ENCODE data around the gene SNAP29.
"Not testable (repeated sequence)": the region's sequence is repeated elsewhere in the genome, so short reads cannot be mapped to it uniquely, and the experiment has no call there.

SNAP29 gene

DNA sequence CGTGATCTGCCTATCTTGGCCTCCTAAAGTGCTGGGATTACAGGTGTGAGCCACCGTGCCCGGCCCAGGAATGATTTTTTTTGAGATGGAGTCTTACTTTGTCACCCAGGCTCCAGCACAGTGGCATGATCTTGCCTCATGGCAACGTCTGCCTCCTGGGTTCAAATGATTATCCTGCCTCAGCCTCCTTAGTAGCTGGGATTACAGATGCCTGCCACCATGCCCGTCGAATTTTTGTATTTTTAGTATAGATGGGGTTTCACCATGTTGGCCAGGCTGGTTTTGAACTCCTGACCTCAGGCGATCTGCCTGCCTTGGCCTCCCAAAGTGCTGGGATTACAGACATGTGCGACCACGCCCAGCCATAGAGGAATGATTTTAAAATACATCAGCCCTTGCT lies 76.2 kb downstream of the SNAP29 start:
- DNase-seq: not testable (repeated sequence)

DNA sequence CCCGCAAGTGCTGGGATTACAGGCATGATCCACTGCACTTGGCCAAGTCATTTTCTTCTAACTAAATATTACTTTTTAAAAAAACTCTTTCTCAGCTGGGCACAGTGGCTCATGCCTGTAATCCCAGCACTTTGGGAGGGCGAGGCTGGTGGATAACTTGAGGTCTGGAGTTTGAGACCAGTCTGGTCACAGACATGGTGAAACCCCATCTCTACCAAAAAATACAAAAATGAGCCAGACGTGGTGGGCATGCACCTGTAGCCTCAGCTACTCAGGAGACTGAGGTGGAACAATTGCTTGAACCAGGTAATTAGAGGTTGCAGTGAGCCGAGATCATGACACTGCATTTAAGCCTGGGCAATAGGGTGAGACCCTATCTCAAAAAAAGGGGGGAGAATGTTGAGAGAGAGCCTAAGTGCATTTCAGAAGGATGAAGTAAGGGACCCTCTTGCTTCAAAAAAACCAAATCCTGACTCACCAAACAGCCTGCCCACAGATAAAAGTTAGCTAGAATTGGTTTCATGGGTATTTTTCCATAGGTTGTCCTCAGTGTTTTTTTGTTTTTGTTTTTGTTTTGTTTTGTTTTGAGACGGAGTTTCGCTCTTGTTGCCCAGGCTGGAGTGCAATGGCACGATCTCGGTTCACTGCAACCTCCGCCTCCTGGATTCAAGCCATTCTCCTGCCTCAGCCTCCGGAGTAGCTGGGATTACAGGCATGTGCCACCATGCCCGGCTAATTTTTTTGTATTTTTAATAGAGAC lies 77.2 kb downstream of the SNAP29 start:
- not testable (repeated sequence) for DNase-seq

DNA sequence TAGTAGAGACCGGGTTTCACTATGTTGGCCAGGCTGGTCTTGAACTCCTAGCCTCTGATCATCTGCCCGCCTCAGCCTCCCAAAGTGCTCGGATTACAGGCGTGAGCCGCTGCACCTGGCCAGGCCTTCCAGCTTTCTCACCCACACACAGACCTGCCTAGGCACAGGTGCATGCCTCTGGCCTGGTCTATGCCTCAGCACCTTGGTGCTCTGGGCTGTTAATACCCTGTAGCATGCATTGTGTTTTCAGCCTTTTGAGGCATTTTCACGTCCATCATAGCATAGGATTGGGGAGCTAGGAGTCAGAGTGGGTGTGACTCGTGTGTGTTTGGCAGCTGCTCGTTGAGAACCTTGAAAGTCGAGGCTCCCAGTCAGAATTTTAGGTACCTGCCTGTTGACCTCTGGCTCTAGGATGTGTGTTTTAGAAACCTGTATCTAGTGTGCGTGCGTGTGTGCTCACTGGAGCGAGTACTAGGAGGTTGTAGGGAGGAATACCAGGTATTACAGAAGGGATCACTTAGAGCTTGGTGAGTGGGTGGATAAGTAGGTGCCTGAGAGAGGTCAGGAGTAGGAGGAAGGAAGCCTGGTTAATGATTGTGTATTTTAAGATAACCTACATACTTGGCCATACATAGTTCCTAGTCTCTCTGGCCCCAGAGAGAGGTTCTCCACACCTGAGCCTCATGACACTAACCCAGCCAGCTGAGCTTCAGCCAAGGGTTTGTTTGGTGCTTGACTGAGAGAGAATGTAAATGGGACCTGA lies 78.4 kb downstream of the SNAP29 start:
- no peak for DNase-seq

DNA sequence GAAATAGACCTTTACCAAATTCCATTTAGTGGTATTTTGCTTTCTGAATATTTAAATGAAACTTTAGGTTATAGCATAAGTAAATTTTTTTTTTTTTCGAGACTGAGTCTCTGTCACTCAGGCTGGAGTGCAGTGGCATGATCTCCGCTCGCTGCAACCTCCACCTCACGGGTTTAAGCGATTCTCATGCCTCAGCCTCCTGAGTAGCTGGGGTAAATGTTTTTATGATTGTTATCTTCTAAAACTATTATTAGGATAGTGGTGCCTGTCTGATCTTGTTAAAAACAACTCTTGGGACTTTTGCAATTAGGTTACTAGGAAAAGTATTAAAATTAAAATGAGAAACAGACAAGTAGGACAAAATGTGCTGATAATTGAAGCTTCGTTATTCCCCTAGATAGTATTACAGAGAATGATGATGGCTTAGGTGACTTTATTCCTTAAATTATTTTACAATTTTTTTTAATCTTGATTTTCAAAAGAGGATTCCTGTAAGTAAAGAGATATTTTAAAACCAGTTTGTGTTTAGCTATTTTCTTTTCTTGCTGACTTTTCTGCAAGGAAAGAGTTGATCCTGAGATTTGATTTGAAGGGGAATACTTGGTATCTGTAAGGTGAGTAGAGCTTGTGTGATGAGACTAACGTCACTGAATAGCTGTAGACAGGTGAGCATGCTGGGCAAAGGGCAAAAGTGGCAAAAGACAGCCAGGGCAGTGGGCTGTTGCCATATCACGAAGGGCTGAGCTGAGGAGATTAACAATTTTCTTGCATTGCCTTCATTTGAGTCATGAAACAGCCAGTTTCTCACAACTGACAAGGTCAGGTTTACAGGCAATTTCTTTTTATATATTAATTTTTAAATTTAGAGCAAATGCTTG lies 79.2 kb downstream of the SNAP29 start:
- no peak for DNase-seq

DNA sequence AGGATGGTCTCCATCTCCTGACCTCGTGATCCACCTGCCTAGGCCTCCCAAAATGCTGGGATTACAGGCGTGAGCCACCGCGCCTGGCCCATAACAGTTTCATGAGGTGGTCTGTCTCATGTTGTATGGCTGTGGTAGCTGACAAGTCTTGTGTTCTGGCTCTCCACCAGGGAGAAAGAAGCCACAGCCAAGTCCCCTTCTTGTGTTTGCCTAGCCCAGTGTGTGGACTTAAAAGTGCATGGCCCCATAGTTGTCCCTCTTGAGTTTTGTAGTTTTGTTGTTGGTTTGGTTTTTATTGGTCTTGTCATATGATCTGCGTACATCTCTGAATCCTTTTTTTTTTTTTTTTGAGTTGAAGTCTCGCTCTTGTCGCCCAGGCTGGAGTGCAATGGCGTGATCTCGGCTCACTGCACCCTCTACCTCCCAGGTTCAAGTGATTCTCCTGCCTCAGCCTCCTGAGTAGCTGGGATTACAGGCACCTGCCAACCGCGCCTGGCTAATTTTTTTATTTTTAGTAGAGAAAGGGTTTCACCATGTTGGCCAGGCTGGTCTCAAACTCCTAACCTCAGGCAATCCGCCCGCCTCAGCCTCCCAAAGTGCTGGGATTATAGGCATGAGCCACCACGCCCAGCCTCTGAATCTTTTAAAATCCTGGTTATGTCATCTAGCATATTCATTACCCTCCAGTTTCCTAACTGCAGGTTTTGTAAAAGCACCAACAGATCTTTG lies 80.8 kb downstream of the SNAP29 start:
- not testable (repeated sequence) for DNase-seq

DNA sequence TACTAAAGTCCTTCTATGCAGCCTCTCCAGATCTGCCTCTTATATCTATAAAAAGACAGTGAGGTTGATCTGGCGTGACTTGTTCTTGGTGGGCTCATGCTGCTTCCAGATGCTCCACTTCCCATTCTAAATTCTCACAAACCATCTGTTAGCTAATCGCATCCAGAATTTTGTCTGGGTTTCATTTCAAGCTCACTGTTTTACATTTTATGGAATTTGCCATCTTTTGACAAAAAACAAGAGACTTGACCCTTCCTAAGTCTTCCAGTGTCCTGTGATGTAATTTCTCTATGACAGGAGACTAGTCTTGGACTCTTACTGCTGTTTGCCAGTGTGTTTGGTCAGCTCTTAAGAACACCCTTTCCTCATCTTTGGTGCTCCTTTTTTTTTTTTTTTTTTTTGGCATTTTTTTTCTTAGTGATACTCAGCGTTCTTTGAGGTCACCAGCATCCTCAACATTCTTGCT lies 81.4 kb downstream of the SNAP29 start:
- DNase-seq: no peak
